SK-N-SH (cell line): ENCODE results near the gene TM2D3.

Source experiments
- CHD2 ChIP-seq: fragments of 150-350 bp; IDR thresholded peaks from 2 replicates; pipeline ENCODE4 v1.6.1; 2018; ENCODE audit warnings: low read length; ENCODE audit not compliant: partially characterized antibody
- EZH2phosphoT487 ChIP-seq: fragments of 200-600 bp; sonication (generic); IDR thresholded peaks from 2 replicates; pipeline ENCODE4 v1.6.1; 2017; ENCODE audit warnings: low read depth, mixed run types, mild to moderate bottlenecking, antibody characterized with exemption, moderate library complexity, borderline replicate concordance
- FOXJ3 ChIP-seq: sonication (generic); formaldehyde crosslinking; IDR thresholded peaks from 2 replicates; pipeline ENCODE4 v1.5.1; 2020; ENCODE audit warnings: mild to moderate bottlenecking, missing genetic modification reagents
- JUND ChIP-seq: IDR thresholded peaks from 2 replicates; pipeline ENCODE4 v1.4.0; 2012
- REST ChIP-seq: IDR thresholded peaks from 2 replicates; pipeline ENCODE4 v1.6.1; 2012; ENCODE audit warnings: mild to moderate bottlenecking, low read depth, low read length, moderate library complexity
- TF ChIP-seq, protein P1 (sequence below): fragments of 200-600 bp; sonication (generic); IDR thresholded peaks from 2 replicates; pipeline ENCODE4 v1.6.1; 2017; ENCODE audit warnings: antibody characterized with exemption, mild to moderate bottlenecking, moderate library complexity
- TF ChIP-seq, protein P2 (sequence below): IDR thresholded peaks from 2 replicates; pipeline ENCODE4 v1.4.0; 2012; ENCODE audit warnings: low read depth, borderline replicate concordance

- TF ChIP-seq, protein P1, sequence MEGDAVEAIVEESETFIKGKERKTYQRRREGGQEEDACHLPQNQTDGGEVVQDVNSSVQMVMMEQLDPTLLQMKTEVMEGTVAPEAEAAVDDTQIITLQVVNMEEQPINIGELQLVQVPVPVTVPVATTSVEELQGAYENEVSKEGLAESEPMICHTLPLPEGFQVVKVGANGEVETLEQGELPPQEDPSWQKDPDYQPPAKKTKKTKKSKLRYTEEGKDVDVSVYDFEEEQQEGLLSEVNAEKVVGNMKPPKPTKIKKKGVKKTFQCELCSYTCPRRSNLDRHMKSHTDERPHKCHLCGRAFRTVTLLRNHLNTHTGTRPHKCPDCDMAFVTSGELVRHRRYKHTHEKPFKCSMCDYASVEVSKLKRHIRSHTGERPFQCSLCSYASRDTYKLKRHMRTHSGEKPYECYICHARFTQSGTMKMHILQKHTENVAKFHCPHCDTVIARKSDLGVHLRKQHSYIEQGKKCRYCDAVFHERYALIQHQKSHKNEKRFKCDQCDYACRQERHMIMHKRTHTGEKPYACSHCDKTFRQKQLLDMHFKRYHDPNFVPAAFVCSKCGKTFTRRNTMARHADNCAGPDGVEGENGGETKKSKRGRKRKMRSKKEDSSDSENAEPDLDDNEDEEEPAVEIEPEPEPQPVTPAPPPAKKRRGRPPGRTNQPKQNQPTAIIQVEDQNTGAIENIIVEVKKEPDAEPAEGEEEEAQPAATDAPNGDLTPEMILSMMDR = no peak
- no peak for TF ChIP-seq JUND
- TF ChIP-seq FOXJ3 (CRISPR knock-in tag) = no peak
- TF ChIP-seq CHD2 = no peak
- TF ChIP-seq EZH2phosphoT487 = no peak
- TF ChIP-seq REST = no peak
- TF ChIP-seq, protein P2, sequence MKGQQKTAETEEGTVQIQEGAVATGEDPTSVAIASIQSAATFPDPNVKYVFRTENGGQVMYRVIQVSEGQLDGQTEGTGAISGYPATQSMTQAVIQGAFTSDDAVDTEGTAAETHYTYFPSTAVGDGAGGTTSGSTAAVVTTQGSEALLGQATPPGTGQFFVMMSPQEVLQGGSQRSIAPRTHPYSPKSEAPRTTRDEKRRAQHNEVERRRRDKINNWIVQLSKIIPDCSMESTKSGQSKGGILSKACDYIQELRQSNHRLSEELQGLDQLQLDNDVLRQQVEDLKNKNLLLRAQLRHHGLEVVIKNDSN = no peak
Measured at GRCh38 chr15:101617390-101617965, 34.7 kb downstream of the TM2D3 start.
